ENCODE measurements around the gene C1orf226. TPM values are rescaled to one million over a fixed set of nuclear protein-coding genes. Genes with fewer than 3 reads are reported as not detected.

Gene C1orf226
- total and polyA plus RNA-seq, 3 donors from 2014 or later = 4.2 to 7.5 (median 6.5) TPM

GRCh38 chr1:162353078-162353477 lies 28.4 kb upstream of the C1orf226 start:
- DNase-seq = no peak
- intact Hi-C loops (cut with DNase I; ENCODE audit: low total_unique reads) = no loop called here
- Histone ChIP-seq H3K27ac (no peak overlapping the region), H3K4me1 (no peaks in the 10 kb centered on the region), H3K36me3 (ENCODE audit: low read depth, missing control alignments) (no peaks in the 10 kb centered on the region), H3K9me3 (no peaks in the 10 kb centered on the region), H3K27me3 (no peaks in the 10 kb centered on the region), H3K4me3 (no peak overlapping the region)
- 93% methylated on average over 9 of the region's 9 CpGs for WGBS, 2 donors
- no peak for TF ChIP-seq POLR2A (IDR thresholded peaks at IDR 0.05)
- no peak for TF ChIP-seq CTCF (IDR thresholded peaks at IDR 0.05)

GRCh38 chr1:162353702-162354101 lies 27.8 kb upstream of the C1orf226 start:
- H3K27me3 ChIP-seq = no peaks in the 10 kb centered on the region
- H3K27ac ChIP-seq = no peak overlapping the region
- no peak for DNase-seq
- H3K4me3 ChIP-seq = no peak overlapping the region
- no peaks in the 10 kb centered on the region for H3K36me3 ChIP-seq (ENCODE audit: low read depth, missing control alignments)
- no peaks in the 10 kb centered on the region for H3K4me1 ChIP-seq
- WGBS, 2 donors = 76 to 88% methylated on average over 3 to 5 of the region's 5 CpGs
- no peak for TF ChIP-seq POLR2A (IDR thresholded peaks at IDR 0.05)
- TF ChIP-seq CTCF (IDR thresholded peaks at IDR 0.05) = no peak
- intact Hi-C loops (cut with DNase I; ENCODE audit: low total_unique reads) = no loop called here
- H3K9me3 ChIP-seq = no peaks in the 10 kb centered on the region

GRCh38 chr1:162357681-162358266 lies 23.8 kb upstream of the C1orf226 start:
- intact Hi-C loops (cut with DNase I; ENCODE audit: low total_unique reads) = no loop called here
- Histone ChIP-seq H3K4me1 (no peaks in the 10 kb centered on the region), H3K9me3 (no peaks in the 10 kb centered on the region), H3K27ac (no peak overlapping the region), H3K27me3 (no peaks in the 10 kb centered on the region), H3K4me3 (no peak overlapping the region), H3K36me3 (ENCODE audit: low read depth, missing control alignments) (no peaks in the 10 kb centered on the region)
- WGBS, 2 donors = 56 to 83% methylated on average over 4 to 5 of the region's 5 CpGs
- no peak for TF ChIP-seq POLR2A (IDR thresholded peaks at IDR 0.05)
- TF ChIP-seq CTCF (IDR thresholded peaks at IDR 0.05) = peak in 2 of 3 experiments; percentile 44 to 50
- peak; percentile 47 for DNase-seq

- H3K9me3 ChIP-seq = no peaks in the 10 kb centered on the region
- H3K4me1 ChIP-seq = no peaks in the 10 kb centered on the region
- H3K27ac ChIP-seq = no peak overlapping the region
- no peak for TF ChIP-seq POLR2A (IDR thresholded peaks at IDR 0.05)
- TF ChIP-seq CTCF (IDR thresholded peaks at IDR 0.05) = no peak
- no peaks in the 10 kb centered on the region for H3K36me3 ChIP-seq (ENCODE audit: low read depth, missing control alignments)
- intact Hi-C loops (cut with DNase I; ENCODE audit: low total_unique reads) = no loop called here
- WGBS, 2 donors = 80 to 89% methylated on average over 1 of the region's 1 CpG
- no peak overlapping the region for H3K4me3 ChIP-seq
- H3K27me3 ChIP-seq = no peaks in the 10 kb centered on the region
- no peak for DNase-seq
Measured at GRCh38 chr1:162358928-162359327, 22.6 kb upstream of the C1orf226 start.
